Fibroblast of lung (primary cell): ENCODE results near the gene METTL25B.

Source experiments
- EZH2 ChIP-seq: IDR thresholded peaks from 2 replicates; pipeline ENCODE4 v1.5.1; 2012; ENCODE audit warnings: low read length, control low read depth, mild to moderate bottlenecking; ENCODE audit errors: missing control alignments
- TF ChIP-seq, protein P1 (sequence below), 2 donors: IDR thresholded peaks in 1 of 2; conservative IDR thresholded peaks in 1 of 2; 1 replicate in 1 of 2; 2 replicates in 1 of 2; pipeline ENCODE4 v1.5.1; 2011 to 2012; ENCODE audit warnings: low read length in 2 of 2, control low read depth in 1 of 2, inconsistent platforms in 1 of 2, low read depth in 1 of 2, mild to moderate bottlenecking in 1 of 2

DNA sequence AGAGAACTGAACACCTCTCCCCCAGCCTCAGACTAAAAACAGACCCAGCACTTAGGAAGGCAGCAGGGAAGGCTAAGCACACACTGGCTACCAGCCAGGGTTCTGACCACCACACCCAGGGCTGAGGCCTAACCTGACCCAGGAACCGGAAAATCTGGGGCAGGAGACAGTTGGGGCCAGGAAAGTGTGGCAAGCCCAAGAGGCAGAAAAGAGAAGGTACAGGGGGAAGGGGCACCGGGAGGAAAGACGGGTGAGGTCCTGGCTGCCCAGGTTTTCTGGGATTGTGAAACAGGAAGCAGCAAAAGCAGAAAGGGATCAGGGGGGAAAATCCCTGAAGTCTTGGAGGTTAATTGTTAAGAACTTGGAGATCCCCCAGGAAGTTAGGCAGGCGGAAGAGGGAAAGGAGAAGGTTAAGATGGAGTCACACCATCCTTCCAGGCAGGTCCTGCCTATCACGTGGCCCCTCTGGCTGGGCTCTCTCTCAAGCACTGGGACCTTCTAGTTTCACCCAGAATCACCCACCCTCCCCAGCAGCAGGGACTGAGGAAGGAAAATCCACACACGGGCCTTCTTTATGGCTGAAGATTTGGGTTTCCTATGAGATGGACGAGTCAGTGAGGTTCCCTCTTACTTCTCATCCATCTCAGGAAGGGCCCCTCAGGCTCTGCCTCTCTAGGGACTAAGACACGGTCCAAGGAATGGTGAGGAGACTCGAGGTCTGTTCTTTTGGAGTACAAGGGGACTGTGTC is 20.6 kb downstream of the METTL25B start:
- TF ChIP-seq, protein P1, sequence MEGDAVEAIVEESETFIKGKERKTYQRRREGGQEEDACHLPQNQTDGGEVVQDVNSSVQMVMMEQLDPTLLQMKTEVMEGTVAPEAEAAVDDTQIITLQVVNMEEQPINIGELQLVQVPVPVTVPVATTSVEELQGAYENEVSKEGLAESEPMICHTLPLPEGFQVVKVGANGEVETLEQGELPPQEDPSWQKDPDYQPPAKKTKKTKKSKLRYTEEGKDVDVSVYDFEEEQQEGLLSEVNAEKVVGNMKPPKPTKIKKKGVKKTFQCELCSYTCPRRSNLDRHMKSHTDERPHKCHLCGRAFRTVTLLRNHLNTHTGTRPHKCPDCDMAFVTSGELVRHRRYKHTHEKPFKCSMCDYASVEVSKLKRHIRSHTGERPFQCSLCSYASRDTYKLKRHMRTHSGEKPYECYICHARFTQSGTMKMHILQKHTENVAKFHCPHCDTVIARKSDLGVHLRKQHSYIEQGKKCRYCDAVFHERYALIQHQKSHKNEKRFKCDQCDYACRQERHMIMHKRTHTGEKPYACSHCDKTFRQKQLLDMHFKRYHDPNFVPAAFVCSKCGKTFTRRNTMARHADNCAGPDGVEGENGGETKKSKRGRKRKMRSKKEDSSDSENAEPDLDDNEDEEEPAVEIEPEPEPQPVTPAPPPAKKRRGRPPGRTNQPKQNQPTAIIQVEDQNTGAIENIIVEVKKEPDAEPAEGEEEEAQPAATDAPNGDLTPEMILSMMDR (conservative IDR thresholded peaks at IDR 0.05 in 1 of 2, IDR thresholded peaks at IDR 0.05 in 1 of 2; ENCODE audit: low read depth in 1 of 2, low read length in 2 of 2): no peak
- TF ChIP-seq EZH2: no peak
